ENCODE measurements around the gene ALKBH2.
"Not testable (repeated sequence)": the region's sequence is repeated elsewhere in the genome, so short reads cannot be mapped to it uniquely, and the experiment has no call there.

ALKBH2 gene

DNA sequence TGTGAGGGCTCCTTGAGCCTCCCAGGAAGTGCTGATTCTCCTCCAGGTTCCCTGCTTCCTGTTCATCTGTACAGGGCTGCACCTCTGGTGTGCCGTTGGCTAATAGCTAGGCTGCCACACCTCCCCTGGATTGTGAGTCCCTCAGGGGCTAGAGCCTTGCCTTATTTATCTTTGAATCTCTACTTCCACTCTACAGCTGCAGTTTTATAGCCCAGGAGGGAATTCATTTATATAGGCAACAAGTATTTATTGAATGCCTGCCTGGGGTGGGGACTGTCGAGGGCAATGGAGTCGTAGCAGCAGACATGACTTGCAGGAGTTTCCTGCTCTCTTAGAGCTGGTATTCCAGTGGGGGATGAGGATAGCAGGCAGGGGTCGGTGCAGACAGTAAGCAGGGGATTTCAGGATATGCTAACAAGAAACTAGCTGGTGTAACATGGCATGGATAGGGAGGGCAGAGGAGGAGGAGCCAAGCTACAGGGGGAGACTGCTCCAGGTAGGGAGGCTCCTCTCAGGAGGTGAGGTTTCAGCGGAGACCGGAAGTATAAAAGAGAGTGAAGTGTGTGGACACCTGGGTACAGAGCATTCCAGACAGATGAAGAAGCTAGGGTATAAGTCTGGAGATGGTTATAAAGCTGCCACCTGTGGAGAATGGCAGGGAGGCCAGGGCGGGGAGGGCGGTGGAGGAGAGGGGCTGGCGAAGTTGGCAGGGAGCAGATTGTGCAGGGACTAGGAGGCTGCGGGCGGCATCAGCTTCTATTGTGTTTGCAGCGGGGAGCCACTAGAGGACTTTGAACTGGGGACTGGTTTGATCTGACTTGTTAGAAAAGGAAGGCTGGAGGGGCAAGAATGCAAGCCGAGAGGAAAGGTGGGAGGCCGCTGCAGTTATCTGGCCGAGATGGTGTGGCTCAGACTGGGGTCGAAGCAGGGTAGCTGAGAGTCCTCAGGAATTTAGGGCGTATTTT lies 23.7 kb downstream of the ALKBH2 start:
- DNase-seq (ENCODE audit: low read depth): no peak

DNA sequence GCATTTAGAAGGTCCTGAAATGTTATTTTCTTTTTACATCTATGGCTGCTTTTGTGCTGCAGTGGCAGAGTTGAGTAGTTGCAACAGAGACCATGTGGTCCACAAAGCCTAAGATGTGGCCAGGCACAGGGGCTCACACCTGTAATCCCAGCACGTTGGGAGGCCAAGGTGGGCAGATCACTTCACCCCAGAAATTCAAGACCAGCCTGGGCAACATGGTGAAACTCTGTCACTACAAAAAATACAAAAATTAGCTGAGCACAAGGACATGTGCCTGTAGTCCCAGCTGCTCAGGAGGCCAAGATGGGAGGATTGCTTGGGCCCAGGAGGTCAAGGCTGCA lies 27.4 kb downstream of the ALKBH2 start:
- DNase-seq (ENCODE audit: low read depth): no peak

DNA sequence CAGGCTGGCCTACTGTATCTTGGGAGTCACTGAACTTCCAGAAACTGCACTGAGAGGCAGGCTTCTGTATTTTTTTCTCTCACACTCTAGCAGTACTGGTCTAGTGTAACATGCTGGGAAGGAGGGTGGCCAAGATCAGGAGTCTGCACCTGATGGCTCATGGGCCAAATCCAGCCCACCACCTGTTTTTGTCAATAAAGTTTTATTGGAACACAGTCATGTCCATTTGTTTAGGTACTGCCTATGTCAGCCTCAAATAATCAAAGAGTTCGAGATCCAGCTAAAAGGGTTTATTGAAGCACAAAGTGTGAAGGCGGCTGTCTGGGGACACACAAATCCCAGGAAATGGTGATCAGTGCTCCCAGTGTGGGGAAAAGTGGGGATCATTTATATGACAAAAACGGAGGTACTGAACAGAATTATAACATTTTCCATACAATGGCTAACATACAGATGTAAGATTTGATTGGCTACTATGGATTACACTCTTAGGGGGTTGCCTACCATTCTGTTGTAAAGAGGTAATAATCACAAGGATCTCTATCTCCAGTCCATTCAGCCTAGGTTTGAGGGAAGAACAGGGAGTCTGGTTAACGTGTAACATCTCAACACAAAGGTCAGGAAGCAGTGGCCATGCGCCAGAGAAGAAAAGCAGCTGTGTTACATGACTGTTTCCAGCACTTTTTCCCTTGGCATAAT lies 28.0 kb downstream of the ALKBH2 start:
- no peak for DNase-seq (ENCODE audit: low read depth)

DNA sequence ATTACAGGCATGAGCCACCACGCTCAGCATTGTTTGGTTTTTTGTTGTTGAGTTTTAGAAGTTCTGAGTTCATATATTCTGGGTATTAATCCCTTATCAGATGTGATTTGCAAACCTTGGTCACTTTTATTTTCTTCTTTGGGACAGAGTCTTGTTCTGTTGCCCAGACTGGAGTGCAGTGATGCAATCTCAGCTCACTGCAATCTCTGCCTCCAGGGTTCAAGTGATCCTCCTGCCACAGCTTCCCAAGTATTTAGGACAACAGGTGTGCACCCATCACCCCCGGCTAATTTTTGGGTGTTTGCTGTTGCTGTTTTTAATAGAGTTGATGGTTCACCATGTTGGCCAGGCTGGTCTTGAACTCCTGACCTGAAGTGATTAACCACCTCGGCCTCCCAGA lies 29.1 kb downstream of the ALKBH2 start:
- DNase-seq (ENCODE audit: low read depth): no peak

DNA sequence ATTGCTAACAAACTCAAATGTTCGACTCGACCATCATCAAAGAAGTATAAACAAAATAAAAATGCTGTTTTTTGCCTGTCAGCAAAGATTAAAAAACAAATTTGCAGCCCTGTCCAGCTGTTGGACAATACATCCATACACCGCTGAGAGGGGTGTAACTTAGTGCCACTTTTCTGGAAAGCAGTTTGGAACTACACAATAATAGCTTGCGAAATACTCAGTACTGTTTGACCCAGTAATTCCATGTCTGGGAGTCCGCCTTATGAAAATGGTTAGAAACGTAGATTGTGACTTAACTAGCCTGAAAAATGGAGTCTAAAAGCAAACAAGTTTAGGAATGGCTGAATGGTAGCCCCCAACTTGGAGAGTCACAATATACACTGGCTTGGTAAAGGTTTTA lies 34.5 kb downstream of the ALKBH2 start:
- no peak for DNase-seq (ENCODE audit: low read depth)

DNA sequence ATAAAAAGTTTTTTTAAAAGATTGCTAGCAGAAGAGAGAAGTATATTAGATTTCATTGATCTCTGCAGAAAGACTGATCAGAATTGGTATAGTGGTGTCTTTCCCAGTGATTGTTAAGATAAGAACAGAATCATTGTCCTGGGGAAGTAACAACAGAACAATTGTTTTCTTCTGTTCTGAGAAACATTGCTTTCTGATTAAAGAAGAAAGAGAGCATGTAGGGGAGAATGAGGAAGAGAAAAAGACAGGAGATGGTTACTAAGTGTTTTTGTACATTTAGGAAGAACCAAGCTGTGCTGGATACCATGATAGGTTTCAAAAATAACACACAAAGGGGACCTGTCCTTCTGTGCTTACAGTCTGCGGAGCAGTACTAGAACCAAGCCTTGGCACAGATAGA lies 35.9 kb downstream of the ALKBH2 start:
- no peak for DNase-seq (ENCODE audit: low read depth)

DNA sequence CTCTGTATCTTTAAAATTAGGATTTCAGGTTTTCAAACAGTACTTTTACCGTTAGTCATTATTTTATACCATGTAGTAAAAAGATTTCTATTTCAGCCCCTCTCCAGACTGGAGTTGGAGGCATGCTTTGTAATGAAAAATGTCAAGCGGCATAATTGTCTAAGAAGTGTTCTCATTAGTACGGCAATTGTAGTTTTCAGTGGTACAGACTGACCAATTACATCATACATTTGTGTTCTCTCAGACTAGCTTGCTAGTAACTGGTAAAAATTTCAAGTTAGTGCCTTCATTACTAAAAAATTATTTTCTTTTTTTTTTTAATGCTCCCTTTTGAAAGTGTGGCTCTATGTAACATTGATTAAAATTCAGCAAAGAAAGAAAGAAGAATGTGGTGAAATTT lies 36.4 kb downstream of the ALKBH2 start:
- no peak for DNase-seq (ENCODE audit: low read depth)

DNA sequence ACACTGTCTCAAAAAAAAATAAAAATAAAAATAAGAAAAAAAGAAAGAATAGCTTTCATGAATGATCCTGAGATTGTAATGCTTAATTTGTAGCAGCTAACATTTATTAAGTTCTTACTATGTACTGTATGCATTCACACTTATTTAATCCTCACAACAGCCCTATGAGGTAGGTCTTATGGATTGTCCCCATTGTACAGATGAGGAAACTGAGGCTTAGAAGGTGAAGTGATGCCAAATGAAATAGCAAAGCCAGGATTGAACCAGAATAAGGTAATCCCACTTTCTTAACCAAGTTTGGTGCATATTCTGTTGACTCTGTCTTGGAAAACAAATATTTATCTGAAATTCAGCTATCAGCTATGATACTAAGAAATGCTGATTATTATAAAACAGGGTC lies 38.8 kb downstream of the ALKBH2 start:
- DNase-seq (ENCODE audit: low read depth): no peak

DNA sequence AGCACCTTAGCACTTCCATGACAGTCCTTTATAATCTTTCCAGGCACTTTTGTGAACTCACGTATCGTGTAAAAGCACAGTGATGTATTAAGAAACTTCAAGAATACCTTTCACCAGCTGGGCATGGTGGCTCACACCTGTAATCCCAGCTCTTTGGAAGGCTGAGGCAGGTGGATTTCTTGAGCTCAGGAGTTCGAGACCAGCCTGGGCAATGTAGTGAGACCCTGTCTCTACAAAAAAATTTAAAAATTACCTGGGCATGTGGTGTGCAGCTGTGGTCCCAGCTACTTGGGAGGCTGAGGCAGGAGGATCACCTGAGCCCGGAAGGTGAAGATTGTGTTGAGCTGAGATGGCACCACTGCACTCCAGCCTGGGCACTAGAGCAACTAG lies 39.2 kb downstream of the ALKBH2 start:
- DNase-seq (ENCODE audit: low read depth): not testable (repeated sequence)

DNA sequence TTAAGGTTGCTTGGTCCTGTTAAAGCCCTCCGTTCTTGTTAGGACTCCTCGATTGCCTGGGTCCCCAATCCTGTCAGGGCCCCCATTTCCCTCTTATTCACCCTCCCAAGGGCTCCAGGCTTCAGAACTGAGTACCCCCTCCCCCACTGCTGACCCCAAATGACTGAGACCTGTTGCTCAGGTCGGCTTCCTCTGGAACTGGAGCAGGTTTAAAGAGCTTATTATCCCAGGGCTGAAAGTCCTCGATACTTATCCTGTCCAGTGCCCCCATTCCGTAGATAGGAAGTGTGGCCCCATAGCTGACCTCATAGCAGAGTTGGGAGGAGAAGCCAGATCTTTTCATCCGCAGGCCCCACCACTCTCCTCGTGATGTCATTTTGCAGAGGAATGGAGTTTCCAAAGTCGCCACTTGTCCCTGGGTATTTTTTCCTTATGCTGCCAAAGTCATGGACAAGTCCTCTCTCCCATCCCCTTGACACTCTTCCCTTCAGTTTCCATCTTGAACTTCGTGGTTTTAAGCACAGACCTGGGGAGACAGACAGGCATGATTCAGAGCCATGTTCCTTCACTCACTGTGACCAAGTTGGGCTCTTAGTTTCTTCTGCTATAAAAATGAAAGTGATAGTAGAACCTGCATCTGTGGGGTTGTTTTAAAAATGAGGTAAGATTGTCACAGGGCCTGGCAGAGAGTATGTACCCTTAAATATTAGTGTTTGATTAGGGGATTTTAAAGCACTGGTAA lies 39.7 kb downstream of the ALKBH2 start:
- no peak for DNase-seq (ENCODE audit: low read depth)

DNA sequence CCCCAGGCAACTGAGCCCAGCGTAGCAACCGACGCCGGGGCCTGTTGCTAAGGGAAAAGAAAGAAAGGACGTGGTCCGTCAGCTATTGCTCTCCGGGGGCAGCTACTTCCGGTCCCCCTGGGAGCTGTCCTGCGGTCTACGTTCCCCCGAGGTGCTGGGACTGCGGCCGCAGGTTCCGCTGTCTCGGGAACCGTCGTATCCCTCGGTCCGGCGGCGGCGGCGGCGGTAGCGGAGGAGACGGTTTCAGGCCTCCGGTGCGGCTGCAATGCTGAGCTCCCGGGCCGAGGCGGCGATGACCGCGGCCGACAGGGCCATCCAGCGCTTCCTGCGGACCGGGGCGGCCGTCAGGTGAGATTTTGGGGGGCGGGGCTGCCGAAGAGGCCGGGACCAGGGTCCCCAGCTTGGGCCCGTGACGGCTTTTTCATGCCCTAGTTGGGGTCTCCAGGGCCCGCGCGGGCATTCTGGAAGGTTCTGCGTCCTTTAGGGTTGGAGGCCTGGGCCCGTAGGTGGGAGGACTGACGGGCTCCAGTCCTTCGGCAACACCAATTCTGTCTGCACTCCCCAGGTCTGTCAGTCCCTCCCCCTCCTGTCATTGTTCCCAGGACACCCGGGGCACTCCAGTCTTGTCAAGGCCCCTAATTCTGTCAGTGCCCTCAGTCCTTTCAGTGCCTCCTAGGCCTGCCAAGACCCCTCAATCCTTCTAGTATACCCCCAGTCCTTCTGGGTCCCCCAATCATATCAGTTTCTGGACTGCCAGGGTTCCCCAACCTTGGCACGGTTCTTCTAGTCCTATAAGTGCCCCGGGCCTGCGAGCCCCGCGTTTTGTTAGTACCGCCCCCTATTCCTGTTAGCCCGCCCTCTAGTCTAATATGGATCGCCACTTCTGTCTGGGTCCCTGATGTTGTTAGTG lies 40.6 kb downstream of the ALKBH2 start, which contains the start of gene USP30:
TSS of gene USP30 (plus strand) at position 163 of the 910 bp plus-strand sequence. CDS start at position 266, 103 bp downstream.
- DNase-seq (ENCODE audit: low read depth): peak; percentile 69

DNA sequence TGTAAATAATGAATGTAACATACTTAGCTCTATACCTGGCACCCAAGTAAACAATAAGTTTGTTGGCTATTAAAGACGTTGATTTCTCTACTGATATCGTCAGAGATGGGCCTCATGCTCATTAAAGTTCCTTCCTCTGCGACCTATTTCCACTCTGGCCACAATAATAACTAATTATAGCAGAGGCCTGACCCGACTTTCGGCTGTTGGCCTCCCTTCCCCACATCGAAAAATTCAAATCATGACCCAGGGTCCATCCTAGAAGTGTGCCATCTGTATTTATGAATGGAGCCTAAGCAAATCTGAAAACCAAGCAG lies 41.2 kb downstream of the ALKBH2 start:
- no peak for DNase-seq (ENCODE audit: low read depth)

DNA sequence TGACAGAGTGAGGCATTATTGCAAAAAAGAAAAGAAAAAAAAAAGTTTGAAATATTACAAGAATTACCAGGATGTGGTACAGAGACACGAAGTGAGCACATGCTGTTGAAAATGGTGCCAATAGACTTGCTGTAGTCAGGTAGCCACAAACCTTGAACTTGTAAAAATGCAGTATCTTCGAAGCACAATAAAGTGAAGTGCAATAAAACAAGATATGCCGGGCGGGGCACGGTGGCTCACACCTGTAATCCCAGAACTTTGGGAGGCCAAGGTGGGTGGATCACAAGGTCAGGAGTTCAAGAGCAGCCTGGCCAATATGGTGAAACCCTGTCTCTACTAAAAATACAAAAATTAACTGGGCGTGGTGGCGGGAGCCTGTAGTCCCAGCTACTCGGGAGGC lies 43.5 kb downstream of the ALKBH2 start:
- DNase-seq (ENCODE audit: low read depth): not testable (repeated sequence)

DNA sequence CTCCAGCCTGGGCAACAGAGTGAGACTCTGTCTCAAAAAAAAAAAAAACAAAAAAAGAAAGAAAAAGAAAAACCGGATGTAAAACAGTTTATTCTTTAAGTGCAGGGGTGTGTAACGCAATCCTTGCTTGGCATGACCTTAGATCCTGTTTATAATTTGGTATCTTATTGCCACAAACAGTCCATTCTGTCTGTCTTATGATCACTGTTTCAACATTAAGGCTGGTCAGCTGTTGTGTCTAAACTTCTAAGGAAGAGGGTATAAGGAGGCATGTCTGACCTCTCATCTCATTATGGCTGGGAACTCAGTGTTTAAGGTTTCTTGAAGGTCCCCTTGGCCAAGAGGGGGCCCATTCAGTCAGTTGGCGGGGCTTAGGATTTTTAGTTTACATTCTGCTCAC lies 44.6 kb downstream of the ALKBH2 start:
- DNase-seq (ENCODE audit: low read depth): not testable (repeated sequence)

DNA sequence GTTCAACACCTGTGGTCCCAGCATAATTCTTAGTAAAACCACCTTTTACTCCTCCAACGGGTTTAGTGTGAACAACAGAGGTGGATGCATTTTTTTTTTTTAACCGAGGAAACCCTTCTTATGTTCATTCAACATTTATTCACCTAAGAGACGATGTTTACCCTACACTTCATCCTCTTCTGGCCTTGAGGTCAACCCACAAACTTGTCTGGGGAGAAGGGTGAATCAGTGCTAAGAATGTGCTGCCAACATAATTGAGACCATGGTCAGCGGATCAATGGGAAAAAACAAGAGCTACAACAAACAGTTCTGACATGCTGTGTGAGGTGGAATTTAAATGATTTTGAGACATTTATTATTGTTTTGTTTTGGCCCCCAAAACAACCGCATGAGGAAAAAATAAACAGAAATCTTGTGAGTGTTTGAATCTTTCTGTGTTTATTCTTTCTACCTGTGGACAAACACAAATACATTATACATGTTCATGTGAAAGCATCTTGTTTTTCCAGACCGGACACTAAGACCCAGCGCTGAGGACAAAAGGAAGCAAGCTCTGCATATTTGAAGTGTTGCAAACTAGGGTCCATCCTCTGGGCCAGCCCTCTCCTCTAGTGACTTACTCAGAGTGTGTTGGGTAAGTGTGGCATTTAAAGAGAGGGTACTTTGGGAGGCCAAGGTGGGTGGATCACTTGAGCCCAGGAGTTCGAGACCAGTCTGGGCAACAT lies 46.0 kb downstream of the ALKBH2 start:
- no peak for DNase-seq (ENCODE audit: low read depth)

DNA sequence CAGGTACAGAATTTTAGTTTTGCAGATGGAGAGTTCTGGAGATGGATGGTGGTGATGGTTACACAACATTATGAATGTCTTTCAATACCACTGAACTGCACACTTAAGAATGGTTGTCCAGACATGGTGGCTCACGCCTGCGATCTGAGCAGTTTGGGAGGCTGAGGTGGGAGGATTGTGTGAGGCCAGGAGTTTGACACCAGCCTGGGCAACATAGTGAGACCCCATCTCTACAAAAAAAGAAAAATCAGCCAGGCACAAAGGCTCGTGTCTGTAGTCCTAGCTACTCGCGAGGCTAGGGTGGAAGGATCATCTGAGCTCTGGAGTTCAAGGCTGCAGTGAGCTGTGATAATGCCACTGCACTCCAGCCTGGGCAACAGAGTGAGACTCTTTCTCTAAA lies 49.0 kb downstream of the ALKBH2 start:
- DNase-seq (ENCODE audit: low read depth): no peak

All from stimulated activated CD8-positive, alpha-beta memory T cell treated with anti-CD3 and anti-CD28 coated beads, Interleukin-4, amount 100 ng/mL, for 24 hours (primary cell).